Tibial nerve (tissue), 4 donors: ENCODE measurements around the gene BEAN1.

ENCODE experiments used
- CTCF ChIP-seq, 5 experiments: fragments of 200-600 bp in 3 of 5; fragments of 450-650 bp in 2 of 5; sonication (generic) in 3 of 5; IDR thresholded peaks; one replicate each; pipeline ENCODE4 v1.5.1; 2016 to 2019; ENCODE audit warnings: antibody characterized with exemption in 5 of 5, mild to moderate bottlenecking in 3 of 5, moderate library complexity in 2 of 5
- EP300 ChIP-seq, 2 donors: sonication (generic); formaldehyde crosslinking; IDR thresholded peaks; one replicate each; pipeline ENCODE4 v1.6.1; 2017; ENCODE audit warnings: antibody characterized with exemption in 2 of 2, mild to moderate bottlenecking in 1 of 2
- POLR2A ChIP-seq, 2 donors: fragments of 450-650 bp; IDR thresholded peaks; one replicate each; pipeline ENCODE4 v1.6.1; 2017; ENCODE audit warnings: antibody characterized with exemption in 2 of 2, mild to moderate bottlenecking in 2 of 2, moderate library complexity in 2 of 2

DNA sequence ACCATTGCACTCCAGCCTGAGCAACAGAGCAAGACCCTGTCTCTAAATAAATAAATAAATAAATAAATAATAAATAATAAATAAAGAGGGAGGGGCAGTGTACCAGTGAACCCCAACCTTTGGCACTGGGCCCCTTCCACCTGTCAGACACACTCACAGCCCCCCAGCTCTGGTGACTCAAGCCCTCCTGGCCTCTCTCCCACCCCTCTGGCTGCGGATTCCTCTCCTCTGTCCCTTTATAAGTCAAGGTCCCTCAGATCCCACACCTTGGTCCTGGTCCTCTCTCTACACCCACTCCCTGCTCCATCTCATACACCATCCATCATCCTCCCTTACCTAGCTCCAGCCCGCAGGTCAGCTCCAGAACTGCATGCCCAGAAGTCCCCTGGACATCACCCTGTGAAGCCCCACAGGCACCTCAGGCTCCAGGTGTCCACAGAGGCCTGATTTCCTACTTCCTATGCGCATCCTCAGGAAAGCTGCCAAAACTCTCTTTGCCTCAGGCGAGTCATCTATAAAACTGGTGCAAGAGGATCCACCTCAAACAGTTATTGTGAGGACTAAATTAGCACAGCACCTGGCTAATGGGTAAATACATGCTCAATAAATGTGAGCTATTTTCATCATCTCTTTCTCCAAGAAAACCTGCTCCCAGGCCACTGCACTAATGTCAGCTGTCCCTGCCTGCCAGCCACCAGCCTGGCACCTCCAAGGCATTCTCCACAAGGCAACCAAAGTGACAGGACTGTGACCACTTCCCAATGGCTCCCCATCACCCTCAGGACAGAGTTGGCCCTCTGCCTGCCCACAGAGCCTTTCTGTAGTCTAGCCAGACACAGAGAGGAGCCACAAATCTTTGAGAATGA, 46.8 kb downstream of the BEAN1 start:
- TF ChIP-seq POLR2A (IDR thresholded peaks at IDR 0.05) (no peak), CTCF (IDR thresholded peaks at IDR 0.05) (no peak), EP300 (IDR thresholded peaks at IDR 0.05) (no peak)
